GM18508 (cell line): ENCODE data around the gene IL36B.

Experiments
- ATAC-seq: cut with Tn5 transposase; IDR thresholded peaks from one replicate; pipeline ENCODE4 v1.9.1; 2021; ENCODE audit warnings: moderate number of reproducible peaks; ENCODE audit not compliant: insufficient read depth, unreplicated experiment

IL36B gene

DNA sequence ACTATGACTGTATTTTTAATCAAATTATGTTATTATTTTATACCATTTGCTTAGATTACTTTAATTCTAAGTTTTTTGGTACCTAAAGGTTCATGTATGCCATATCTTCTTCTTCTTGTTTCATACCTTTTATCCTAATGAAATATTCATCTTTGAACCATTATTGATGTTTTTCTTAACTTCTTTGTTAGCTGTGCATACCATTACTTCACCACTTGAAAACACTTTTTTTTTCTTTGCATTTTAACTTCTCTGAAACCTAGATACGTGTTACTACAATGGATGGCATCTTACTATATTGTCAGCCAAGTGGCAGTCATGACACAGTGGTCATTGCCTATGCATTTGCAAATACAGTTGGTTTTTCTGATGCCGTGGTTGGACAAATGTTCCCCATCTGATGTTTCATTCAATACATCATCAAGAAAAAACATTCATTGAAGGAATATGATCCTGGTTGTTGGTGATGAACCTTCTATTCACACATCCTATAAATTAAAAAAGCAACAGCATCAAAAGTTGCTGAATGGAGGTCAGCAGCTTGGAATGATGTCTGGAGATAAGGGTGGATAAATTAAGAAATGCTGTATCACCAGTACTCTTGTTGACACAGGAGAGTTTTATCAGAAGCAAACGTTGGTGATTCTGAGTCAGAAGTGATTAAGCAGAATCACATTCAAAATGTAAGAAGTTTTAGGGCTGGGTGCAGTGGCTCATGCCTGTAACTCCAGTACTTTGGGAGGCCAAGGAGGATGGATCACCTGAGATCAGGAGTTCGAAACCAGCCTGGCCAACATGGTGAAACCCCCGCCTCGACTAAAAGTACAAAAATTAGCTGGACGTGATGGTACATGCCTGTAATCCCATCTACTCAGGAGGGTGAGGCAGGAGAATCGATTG lies 40.0 kb downstream of the IL36B start:
- no peak for ATAC-seq

DNA sequence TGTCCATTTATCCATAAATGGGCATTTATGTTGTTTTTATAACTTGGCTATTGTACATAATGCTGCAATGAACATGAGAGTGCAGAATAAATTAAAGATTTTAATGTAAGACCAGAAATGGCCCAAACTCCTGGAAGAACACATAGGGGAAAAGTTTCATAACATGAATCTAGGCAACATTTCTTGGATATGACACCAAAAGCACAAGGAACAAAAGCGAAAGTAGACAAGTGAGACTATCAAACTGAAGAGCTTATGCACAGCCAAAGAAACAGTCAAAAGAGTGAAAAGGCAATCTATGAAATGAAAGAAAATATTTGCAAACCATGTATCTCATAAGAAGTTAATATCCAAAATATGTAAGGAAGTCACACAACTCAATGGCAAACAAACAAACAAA lies 41.6 kb downstream of the IL36B start:
- ATAC-seq, result no peak

DNA sequence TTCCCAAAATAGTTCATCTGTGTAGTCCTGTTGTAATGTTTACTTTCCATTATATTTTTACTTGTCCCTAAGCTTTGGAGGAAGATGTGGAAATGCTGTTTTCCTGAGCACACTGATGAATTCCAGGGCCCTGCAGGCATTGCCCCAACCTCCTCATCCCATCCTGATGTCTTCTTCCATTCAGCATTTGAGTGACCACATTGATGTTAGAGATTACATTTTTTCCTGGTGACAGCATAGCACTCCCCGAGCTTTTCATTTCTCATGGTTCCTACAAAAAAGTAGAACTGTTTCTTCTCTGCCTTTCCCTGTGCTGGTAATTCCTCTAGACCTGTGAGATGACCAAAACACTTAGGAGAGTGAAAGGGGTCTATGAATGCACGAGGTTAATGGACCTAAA lies 42.6 kb downstream of the IL36B start:
- no peak for ATAC-seq

DNA sequence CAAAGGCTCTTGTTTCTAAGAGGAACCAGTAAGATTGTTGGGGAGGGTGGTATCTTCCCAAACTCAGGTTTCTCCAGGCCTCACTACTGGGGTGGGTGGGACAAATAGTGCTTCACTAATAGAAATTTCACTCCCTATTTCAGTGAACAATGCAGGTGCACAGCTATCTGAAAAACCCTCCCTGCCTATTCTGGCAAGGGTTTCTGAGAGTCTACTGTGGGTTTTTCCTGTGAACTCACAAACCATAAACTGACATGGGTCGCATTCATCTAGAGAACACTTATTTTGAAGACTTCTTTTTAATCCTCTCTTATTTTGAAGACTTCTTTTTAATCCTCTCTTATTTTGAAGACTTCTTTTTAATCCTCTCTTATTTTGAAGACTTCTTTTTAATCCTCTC lies 43.0 kb downstream of the IL36B start:
- ATAC-seq, result no peak

DNA sequence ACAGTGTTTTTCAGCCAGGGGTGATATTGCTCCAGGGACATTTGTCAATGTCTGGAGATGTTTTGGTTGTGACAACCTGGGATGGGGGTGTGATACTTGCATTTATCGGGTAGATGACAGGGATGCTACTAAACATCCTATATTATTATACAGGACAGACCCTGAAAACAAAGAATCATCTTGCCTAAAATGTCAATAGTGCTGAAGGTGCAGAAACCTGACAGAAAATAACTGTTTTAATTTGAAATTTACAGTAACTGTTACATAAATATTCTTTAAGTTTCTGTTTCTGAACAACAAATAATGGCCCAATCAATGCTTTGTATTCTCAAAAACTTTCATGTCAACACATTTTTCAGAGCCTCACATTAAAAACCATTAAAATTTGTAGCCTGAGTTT lies 45.4 kb downstream of the IL36B start:
- no peak for ATAC-seq

DNA sequence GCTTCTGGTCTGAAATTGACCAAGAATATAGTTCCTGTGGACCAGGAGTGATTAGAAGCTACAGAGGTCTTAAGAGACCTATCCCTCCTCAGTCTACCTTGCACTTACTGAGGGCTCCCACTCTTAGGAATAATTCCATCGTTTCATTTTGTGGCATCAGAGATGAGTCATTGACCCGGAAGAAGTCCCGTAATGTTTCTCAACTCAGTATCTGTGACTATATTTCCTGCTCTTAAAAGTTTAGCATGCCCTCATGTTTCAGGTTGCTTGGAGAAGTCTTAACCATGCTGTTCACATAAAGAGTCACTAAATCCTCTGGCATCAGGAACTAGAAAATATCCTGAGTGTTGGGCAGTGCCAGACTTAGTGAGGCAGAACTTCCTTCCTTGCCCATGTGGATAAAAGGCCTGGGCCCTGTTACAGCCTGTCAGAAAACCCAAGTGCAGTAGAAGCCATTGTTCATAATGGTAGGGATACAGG lies 47.6 kb downstream of the IL36B start, which contains the start of gene IL36A:
Gene IL36A, plus strand, starts transcription at position 430 of the 480 bp plus-strand sequence. CDS start 413 bp downstream, outside the sequence.
- no peak for ATAC-seq

DNA sequence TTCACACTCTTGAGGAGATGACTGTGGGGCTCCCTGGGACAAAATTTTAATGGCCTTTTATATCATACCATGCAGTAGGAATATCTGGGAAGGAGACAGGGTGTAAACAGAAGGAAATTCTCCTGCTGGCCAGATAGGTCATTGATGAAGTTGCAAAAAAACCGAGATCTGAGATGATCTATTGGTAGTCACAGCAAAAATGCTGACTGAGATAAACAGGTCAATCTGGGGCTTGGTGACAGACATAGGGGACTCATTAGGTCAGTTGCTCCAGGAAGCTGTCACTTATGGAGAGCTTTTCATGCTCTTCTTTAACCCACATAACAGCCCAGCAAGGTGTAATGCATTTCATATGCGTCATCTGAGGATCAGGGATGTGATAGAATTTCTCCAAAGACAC lies 50.0 kb downstream of the IL36B start:
- no peak for ATAC-seq

DNA sequence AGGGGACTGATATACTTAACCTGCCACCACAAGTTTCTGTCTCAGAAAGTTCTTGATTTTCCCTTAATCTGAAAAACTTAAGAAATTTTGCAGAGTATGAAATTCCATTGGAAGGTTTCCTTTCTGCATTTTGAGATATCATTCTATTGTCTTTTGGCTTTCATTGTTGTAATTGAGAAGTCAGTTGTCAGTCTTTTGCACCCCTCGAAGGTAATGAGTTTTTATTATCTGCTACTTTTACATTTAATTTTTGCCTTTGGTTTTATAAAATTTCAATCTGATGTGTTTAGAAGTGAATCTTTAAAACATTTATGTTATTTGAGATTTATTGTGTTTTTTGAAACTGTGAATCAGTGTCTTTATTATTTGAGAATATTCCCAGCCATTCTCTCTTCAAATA lies 52.2 kb downstream of the IL36B start:
- no peak for ATAC-seq

DNA sequence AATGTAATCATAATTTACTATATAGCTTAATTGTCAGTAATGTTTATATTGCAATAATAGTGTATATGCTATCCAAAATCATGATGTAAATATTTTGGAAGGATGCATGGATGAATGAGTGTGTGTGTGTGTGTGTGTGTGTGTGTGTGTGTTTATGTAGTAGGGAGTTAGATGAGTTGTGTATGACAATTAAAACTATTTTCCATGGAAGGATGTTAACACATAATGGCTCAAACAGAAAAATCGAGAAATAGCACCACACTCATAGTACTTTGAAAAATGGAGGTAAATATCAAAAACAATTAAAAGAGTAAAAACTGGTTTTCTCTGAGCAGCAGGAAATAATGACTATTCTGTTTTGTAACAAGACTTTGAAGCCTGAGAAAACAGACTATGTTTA lies 55.5 kb downstream of the IL36B start:
- ATAC-seq, result no peak

DNA sequence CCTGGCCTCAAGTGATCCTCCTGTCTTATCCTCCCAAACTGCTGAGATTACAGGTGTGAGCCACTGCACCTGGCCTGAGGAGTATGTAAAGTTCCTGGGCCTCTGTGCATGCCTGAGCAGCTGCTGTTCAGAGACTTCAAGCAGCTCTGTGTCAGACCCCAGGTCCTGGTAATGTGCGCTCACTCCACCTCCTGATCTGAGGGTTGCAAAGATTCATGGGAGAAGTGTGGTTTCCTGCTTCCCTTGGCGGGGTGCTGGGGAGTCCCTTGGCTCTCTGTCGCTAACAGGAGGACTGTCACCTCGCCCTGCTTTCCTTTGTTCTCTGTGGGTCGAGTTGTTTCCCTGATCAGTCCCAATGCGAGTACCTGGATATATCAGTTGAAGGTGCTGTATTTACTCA lies 56.0 kb downstream of the IL36B start:
- ATAC-seq, result no peak

DNA sequence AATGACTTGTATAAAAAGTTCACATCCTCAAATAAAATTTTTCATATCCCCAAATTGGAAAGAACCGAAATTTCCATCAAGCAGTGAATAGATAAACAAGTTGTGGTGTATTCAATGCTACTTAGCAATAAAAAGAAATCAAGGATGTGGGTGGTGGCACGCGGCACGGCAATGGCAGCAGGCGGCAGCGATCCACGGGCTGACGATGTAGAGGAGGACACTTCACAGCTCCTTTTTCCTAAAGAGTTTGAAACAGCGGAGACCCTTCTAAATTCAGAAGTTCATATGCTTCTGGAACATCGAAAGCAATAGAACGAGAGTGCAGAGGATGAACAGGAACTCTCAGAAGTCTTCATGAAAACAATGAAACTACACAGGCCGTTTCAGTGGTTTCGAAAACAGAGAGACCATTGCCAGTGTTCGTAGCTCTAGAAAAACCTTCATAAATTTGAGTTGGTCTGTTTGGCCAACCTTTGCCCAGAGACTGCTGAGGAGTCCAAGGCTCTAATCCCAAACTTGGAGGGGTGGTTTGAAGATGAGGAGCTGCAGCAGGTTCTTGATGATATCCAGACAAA lies 57.2 kb downstream of the IL36B start:
- ATAC-seq, result no peak

DNA sequence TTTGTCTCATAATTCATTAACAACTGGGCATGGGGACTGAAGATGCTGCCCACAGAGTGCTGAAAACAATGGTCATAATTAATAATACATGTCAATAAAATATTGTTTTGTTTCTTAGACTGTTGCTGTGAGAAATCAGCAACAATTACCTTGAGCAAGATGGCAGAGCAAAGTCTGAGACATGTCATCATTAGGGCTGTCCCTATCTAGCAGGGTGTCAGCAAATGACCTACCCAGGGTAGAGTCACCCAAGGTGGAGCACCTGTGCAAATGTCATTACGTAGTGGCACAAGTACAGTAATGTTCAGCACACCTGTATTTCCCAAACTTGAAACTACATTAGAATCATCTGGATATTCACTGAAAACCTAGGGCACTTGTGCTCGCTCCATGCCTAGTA lies 58.0 kb downstream of the IL36B start:
- no peak for ATAC-seq

DNA sequence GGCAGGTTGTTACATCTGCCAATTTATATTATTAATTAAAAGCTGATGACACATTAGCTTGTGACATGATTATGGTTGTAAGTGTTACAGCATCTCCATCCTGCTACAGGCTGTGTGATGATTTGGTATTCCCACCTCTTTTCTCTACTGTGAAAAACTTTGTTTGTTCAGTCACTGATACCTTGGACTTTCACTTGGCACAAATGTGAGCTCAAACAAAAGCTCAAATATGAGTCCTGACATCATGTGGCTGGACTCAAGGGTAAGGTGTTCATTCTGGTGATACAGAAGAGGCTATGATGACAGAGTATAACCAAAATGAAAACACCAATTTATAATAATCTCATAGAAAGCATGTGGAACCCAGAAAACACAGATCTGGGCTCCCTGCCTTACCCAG lies 58.8 kb downstream of the IL36B start:
- no peak for ATAC-seq

DNA sequence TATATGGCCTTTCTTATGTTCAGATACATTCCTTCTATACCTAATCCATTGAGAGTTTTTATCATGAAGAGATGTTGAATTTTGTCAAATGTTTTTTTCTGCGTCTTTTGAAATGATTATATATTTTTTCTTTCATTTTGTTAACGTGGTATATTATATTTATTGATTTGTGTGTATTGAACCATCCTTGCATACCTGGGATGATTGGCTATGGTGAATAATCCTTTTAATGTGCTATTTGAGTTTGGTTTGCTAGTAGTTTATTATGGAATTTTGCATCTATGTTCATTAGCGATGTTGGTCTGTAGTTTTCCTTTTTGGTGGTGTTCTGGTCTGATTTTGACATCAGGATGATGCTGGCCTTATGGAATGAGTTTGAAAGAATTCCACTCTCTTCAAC lies 63.1 kb downstream of the IL36B start:
- no peak for ATAC-seq

DNA sequence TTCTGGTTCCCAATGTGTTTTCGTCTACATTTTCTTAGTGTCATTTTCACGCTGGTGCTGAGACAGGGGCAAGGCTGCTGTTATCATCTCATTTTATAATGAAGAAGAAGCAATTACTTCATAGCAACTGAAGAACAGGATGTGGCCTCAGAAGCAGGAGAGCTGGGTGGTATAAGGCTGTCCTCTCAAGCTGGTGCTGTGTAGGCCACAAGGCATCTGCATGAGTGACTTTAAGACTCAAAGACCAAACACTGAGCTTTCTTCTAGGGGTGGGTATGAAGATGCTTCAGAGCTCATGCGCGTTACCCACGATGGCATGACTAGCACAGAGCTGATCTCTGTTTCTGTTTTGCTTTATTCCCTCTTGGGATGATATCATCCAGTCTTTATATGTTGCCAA lies 67.6 kb downstream of the IL36B start:
- ATAC-seq, result no peak

DNA sequence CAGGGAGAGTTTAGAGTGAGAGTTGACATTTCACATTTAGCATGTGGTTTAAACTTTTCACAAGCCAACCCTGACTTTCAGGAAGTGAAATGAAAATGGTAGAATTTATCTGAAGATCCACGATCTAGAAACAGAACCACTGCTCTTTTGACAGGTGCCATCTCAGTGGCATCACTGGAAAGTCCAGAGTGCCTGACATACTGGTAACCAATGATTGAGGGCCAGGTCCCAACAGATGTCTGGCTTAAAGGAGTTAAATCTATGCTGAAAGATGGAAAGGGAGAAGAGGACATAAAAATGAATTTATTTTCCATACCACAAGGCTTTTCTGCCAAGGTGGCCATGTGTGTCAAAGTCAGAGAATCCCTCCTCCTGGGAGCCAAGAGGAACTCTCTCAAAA lies 72.1 kb downstream of the IL36B start:
- no peak for ATAC-seq

DNA sequence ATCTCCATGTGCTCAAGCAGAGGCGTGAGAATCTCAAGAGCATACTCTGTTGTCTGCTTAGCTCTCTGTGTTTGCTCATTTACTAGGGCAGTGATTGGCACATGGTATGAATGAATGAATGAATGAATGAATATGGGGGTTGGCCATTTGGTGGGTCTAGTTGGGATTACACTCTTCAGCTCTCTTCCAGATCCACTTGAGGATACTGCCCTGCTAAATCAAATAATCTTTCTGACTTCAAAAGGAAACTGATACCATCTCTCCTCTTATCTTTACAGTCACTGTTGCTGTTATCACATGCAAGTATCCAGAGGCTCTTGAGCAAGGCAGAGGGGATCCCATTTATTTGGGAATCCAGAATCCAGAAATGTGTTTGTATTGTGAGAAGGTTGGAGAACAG lies 72.9 kb downstream of the IL36B start:
- no peak for ATAC-seq

DNA sequence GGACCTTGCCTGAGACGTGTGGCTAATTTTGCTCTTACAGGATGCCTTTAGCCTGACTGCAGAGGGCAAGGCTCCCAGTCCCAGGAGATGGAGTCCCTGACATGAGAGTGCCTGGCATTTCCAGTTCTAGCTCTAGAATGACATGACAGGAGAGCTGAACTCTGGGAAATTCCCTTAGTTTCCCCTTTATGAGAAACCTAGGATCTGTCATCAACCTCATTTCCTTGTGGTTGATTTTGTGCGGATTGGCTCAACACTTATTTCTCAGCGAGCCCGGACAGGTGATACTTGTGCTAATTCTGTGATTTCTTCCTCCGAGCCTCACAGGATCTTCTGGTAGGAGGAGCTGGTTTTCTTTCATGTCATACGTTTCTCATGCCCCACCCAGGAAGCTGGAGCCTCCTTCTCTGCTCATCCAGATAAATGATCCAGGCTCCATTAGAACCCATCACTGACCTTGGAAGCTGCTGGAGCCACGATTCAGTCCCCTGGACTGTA lies 75.1 kb downstream of the IL36B start, which contains the start of gene IL36G:
Gene IL36G, plus strand, starts transcription at position 448 of the 498 bp plus-strand sequence. CDS start 633 bp downstream, outside the sequence.
- ATAC-seq, result no peak
